ENCODE results near the gene ISM1.

The ISM1 gene

DNA sequence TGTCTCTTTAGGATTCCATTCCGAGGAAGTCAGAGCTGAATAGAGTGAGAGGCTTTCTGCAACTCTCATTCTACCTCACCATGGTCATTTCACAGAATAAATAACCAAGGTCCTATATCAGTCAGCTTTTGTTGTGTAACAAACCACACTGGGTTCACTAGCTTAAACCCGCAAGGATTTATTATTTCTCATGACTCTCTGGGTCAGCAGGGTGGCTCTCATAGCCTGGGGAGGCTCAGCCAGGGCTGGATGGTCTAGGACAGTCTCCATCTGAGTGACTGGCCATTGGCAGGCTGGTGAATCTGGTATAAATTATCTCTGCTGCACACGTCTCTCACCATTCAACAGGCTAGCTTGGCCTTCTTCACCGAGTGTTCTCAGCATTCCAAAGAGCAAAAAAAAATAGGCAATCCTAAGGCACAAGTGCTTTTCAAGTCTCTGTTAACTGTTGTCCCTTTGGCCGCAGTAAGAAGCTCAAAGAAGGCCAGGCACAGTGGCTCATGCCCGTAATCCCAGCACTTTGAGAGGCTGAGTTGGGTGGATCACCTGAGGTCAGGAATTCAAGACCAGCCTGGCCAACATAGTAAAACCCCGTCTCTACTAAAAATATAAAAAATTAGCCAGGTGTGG is 39.7 kb downstream of the ISM1 start:
- H3K27me3 ChIP-seq (ENCODE audit: control insufficient read depth, low read length) = no peaks in the 10 kb centered on the region
- no peak overlapping the region for H3K4me2 ChIP-seq (ENCODE audit: low read length)
- TF ChIP-seq, protein P1, sequence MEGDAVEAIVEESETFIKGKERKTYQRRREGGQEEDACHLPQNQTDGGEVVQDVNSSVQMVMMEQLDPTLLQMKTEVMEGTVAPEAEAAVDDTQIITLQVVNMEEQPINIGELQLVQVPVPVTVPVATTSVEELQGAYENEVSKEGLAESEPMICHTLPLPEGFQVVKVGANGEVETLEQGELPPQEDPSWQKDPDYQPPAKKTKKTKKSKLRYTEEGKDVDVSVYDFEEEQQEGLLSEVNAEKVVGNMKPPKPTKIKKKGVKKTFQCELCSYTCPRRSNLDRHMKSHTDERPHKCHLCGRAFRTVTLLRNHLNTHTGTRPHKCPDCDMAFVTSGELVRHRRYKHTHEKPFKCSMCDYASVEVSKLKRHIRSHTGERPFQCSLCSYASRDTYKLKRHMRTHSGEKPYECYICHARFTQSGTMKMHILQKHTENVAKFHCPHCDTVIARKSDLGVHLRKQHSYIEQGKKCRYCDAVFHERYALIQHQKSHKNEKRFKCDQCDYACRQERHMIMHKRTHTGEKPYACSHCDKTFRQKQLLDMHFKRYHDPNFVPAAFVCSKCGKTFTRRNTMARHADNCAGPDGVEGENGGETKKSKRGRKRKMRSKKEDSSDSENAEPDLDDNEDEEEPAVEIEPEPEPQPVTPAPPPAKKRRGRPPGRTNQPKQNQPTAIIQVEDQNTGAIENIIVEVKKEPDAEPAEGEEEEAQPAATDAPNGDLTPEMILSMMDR (IDR thresholded peaks at IDR 0.05; ENCODE audit: low read depth, low read length, poor library complexity, severe bottlenecking) = no peak
- TF ChIP-seq EZH2phosphoT487 (IDR thresholded peaks at IDR 0.05; ENCODE audit: borderline replicate concordance, low read length) = no peak
- H3K4me3 ChIP-seq (ENCODE audit: low read length) = no peak overlapping the region
- no peaks in the 10 kb centered on the region for H3F3A ChIP-seq (ENCODE audit: control insufficient read depth, insufficient read depth)
- H3K9me3 ChIP-seq (ENCODE audit: control insufficient read depth, insufficient read depth, low read length) = no peaks in the 10 kb centered on the region
- no peaks in the 10 kb centered on the region for H3K9me2 ChIP-seq (replicated peaks; ENCODE audit: control insufficient read depth, low read length)
- H4K20me1 ChIP-seq (ENCODE audit: control insufficient read depth, insufficient read depth, low read depth, low read length) = no peaks in the 10 kb centered on the region
- no peak overlapping the region for H3K27ac ChIP-seq (ENCODE audit: low read depth, low read length)
- no peaks in the 10 kb centered on the region for H3K79me2 ChIP-seq (ENCODE audit: control insufficient read depth, low read length)
- H3K36me3 ChIP-seq (ENCODE audit: control insufficient read depth, low read length) = no peaks in the 10 kb centered on the region
- no peaks in the 10 kb centered on the region for H3K4me1 ChIP-seq (ENCODE audit: control insufficient read depth, low read length)

DNA sequence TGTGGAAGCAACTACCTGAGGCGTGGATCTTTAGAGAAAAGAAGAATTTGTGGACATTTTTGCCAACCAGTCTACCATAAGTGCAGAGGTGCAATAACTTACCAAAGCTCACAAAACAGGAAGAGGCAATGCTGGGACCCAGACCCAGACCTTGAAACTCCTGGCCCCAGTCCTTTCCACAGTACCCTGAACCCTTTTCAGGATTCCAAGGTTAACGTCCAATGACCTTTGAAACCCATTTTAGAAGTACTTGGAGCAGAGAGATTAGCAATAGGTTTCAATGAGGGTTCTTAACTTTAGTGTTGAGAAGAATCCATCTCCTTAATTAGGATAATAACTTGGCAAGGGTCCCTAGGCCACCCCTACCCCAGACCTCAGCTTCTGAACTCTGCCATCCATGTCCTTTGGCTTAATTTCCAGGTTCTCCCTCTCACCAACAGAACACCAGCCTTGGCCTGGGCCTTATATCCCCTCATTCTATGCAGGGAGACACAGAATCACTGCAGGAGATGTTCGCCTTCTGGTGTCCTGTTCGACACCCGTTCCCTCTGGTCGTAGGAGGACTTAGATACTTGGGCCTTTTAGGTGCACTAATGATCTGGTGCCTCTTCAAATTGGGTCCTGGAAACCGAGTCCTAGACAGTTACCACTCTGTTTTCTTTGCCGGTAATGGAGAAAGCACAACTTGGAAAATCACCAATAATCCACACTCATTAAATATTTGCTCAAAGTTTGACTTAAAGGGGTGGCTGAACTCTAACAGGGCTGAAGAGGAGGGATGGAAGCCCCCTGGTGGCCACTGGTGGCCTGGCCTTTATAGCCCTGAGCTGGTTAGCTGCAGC is 40.6 kb downstream of the ISM1 start:
- Histone ChIP-seq H3K27me3 (ENCODE audit: control insufficient read depth, low read length) (no peaks in the 10 kb centered on the region), H3K36me3 (ENCODE audit: control insufficient read depth, low read length) (no peaks in the 10 kb centered on the region), H3K9me2 (replicated peaks; ENCODE audit: control insufficient read depth, low read length) (no peaks in the 10 kb centered on the region), H3K27ac (ENCODE audit: low read depth, low read length) (no peak overlapping the region), H3F3A (ENCODE audit: control insufficient read depth, insufficient read depth) (no peaks in the 10 kb centered on the region), H3K79me2 (ENCODE audit: control insufficient read depth, low read length) (no peaks in the 10 kb centered on the region), H3K4me2 (ENCODE audit: low read length) (no peak overlapping the region), H3K4me3 (ENCODE audit: low read length) (no peak overlapping the region), H4K20me1 (ENCODE audit: control insufficient read depth, insufficient read depth, low read depth, low read length) (no peaks in the 10 kb centered on the region), H3K9me3 (ENCODE audit: control insufficient read depth, insufficient read depth, low read length) (no peaks in the 10 kb centered on the region), H3K4me1 (ENCODE audit: control insufficient read depth, low read length) (no peaks in the 10 kb centered on the region)
- no peak for TF ChIP-seq EZH2phosphoT487 (IDR thresholded peaks at IDR 0.05; ENCODE audit: borderline replicate concordance, low read length)
- TF ChIP-seq, protein P1 (IDR thresholded peaks at IDR 0.05; ENCODE audit: low read depth, low read length, poor library complexity, severe bottlenecking) = peak; percentile 73

DNA sequence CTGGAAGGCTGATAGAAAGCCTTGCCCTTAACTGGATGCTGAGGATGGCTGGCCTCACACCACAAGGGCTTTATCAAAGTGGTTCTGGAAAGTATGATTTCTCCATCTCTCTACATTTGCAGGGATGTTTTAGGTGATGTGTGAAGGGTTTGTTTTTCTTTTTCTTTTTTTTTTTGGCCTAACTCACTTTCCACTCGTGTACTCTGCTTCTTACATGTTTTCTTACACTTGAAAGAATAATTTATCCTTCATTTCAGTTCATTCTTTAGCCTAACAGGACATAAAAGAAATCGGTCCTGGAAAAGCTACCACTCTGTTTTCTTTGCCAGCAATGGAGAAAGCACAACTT is 41.2 kb downstream of the ISM1 start:
- no peaks in the 10 kb centered on the region for H3K4me1 ChIP-seq (ENCODE audit: control insufficient read depth, low read length)
- H3K27me3 ChIP-seq (ENCODE audit: control insufficient read depth, low read length) = no peaks in the 10 kb centered on the region
- H3F3A ChIP-seq (ENCODE audit: control insufficient read depth, insufficient read depth) = no peaks in the 10 kb centered on the region
- H3K4me3 ChIP-seq (ENCODE audit: low read length) = no peak overlapping the region
- TF ChIP-seq EZH2phosphoT487 (IDR thresholded peaks at IDR 0.05; ENCODE audit: borderline replicate concordance, low read length) = no peak
- TF ChIP-seq, protein P1 (IDR thresholded peaks at IDR 0.05; ENCODE audit: low read depth, low read length, poor library complexity, severe bottlenecking) = no peak
- H3K4me2 ChIP-seq (ENCODE audit: low read length) = no peak overlapping the region
- no peaks in the 10 kb centered on the region for H3K36me3 ChIP-seq (ENCODE audit: control insufficient read depth, low read length)
- no peaks in the 10 kb centered on the region for H4K20me1 ChIP-seq (ENCODE audit: control insufficient read depth, insufficient read depth, low read depth, low read length)
- no peaks in the 10 kb centered on the region for H3K9me2 ChIP-seq (replicated peaks; ENCODE audit: control insufficient read depth, low read length)
- no peaks in the 10 kb centered on the region for H3K9me3 ChIP-seq (ENCODE audit: control insufficient read depth, insufficient read depth, low read length)
- H3K79me2 ChIP-seq (ENCODE audit: control insufficient read depth, low read length) = no peaks in the 10 kb centered on the region
- H3K27ac ChIP-seq (ENCODE audit: low read depth, low read length) = no peak overlapping the region

All from DOHH2 (cell line).